Ovary (tissue), 9 donors: ENCODE measurements around the gene CYP2U1. TPM values are rescaled to one million over a fixed set of nuclear protein-coding genes. Genes with fewer than 3 reads are reported as not detected.

Experiments
- DNase-seq, 5 donors: peaks; one replicate each; pipeline ENCODE4 v3.0.0-alpha.2; 2019 to 2020
- H3K27ac ChIP-seq, 2 donors: fragments of 200-600 bp; one replicate each; pipeline versions ENCODE4 v1.5.1 to v1.8.0; 2019 to 2022
- H3K27me3 ChIP-seq: fragments of 200-600 bp; one replicate; pipeline ENCODE4 v1.8.0; 2022
- H3K36me3 ChIP-seq: fragments of 200-600 bp; sonication (generic); one replicate; pipeline ENCODE4 v1.5.1; 2019
- H3K4me1 ChIP-seq: one replicate; pipeline ENCODE4 v1.8.1; 2013; ENCODE audit warnings: mild to moderate bottlenecking, moderate library complexity; ENCODE audit not compliant: insufficient read depth
- H3K4me3 ChIP-seq: fragments of 200-600 bp; sonication (generic); one replicate; pipeline ENCODE4 v1.5.1; 2017
- H3K9me3 ChIP-seq, 2 donors: fragments of 200-600 bp in 1 of 2; sonication (generic) in 1 of 2; one replicate each; pipeline versions ENCODE4 v1.5.1 to v1.8.1; 2013 to 2019; ENCODE audit warnings: mild to moderate bottlenecking in 1 of 2, moderate library complexity in 1 of 2
- CTCF ChIP-seq, 3 donors: fragments of 450-650 bp in 2 of 3; fragments of 200-600 bp in 1 of 3; IDR thresholded peaks; one replicate each; pipeline versions ENCODE4 v1.5.1 to v1.8.0; 2016 to 2022; ENCODE audit warnings: antibody characterized with exemption in 3 of 3, mild to moderate bottlenecking in 1 of 3
- EP300 ChIP-seq: sonication (generic); formaldehyde crosslinking; IDR thresholded peaks from one replicate; pipeline ENCODE4 v1.6.1; 2017; ENCODE audit warnings: antibody characterized with exemption
- POLR2A ChIP-seq: fragments of 450-650 bp; IDR thresholded peaks from one replicate; pipeline ENCODE4 v1.6.1; 2017; ENCODE audit warnings: antibody characterized with exemption, mild to moderate bottlenecking, moderate library complexity
- WGBS, 3 donors: extraction: QIAGEN DNeasy Blood & Tissue Kit in 1 of 3; methylation state at CpG; one replicate each; pipeline versions ENCODE4 v1.1.5 to v1.1.7; 2013 to 2017; 5-methylcytosine and 5-hydroxymethylcytosine counted together
- intact Hi-C, 4 donors: fragments of 100-400 bp; cut with DNase I; formaldehyde crosslinking; loops; one replicate each; pipeline versions ENCODE4 v1.11.0 to v1.15.1; 2022 to 2023
- polyA plus RNA-seq, 2 donors: library from polyadenylated mRNA; stranded (reverse); fragments of 200-250 nt in 1 of 2; fragments of 350-450 nt in 1 of 2; fragmentation: Illumina TruSeq in 1 of 2; extraction: RNeasy Lipid Tissue Mini Kit (QIAGEN cat#74804) in 1 of 2; gene quantifications; one replicate each; pipeline ENCODE4 v1.2.3, GENCODE V29; 2013 to 2014
- total RNA-seq, 7 donors: library from RNA; depleted of rRNA in 2 of 7; stranded (reverse); fragments of >200 nt in 2 of 7; fragmentation: NEBNext Ultra II Directional in 3 of 7; extraction: Animal tissue kit (Norgen Biotek cat#: 25700) in 3 of 7; gene quantifications; one replicate each; pipeline versions ENCODE4 v1.1.0 to v1.2.4, GENCODE V29; 2016 to 2023
- donor health status: DM: no; HTN: no; CAD: no; lungs with moderate emphysema.
- donor health status: DM: no; HTN: no; CAD: no.
- donor health status: Bipolar disorder and iron deficiency.
- donor health status: DM: yes; HTN: yes; CAD: no.
- donor health status: DM: no; HTN: no; CAD: no.
- donor health status: DM: yes; HTN: yes; CAD: no.

CYP2U1 gene
- total and polyA plus RNA-seq, 9 donors, result 7.2 to 19.7 (median 11.9) TPM

- Histone ChIP-seq H3K9me3 (no peaks in the 10 kb centered on the region), H3K4me3 (no peak overlapping the region), H3K4me1 (peaks cover 5% of the 10 kb centered on the region), H3K27me3 (no peaks in the 10 kb centered on the region), H3K27ac (no peak overlapping the region), H3K36me3 (no peaks in the 10 kb centered on the region)
- DNase-seq, result no peak
- no peak for TF ChIP-seq EP300
- WGBS, 3 donors, result 89 to 97% (median 90%) methylated on average over 2 of the region's 2 CpGs
- intact Hi-C loops, result no loop called here
Observed at GRCh38 chr4:107937040-107937439, 5.7 kb downstream of the CYP2U1 start.

DNA sequence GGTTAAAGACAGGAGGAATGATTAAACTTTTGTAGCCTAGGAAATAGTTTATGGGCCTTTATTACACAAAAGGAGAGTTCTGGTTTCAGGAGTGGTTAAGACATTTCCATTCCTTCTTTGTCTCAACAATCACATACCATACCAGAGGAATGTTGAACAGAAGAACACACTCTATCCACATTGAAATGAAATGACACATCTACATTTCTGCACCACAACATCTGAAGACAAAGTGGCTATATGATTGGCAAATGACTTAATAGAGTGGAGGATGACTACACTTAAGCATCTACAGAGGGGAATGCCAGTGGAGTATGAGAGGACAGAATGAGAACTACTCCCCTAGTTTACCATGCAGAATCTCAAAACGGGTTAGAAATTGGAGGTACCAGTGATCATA is 8.0 kb downstream of the CYP2U1 start:
- Histone ChIP-seq H3K27me3 (no peaks in the 10 kb centered on the region), H3K9me3 (no peaks in the 10 kb centered on the region), H3K4me1 (no peaks in the 10 kb centered on the region), H3K27ac (no peak overlapping the region), H3K36me3 (no peaks in the 10 kb centered on the region), H3K4me3 (no peak overlapping the region)
- DNase-seq, result no peak
- intact Hi-C loops, result no loop called here
- TF ChIP-seq CTCF (IDR thresholded peaks at IDR 0.05), result no peak
- TF ChIP-seq EP300, result no peak
- TF ChIP-seq POLR2A, result no peak
- 96 to 100% (median 100%) methylated on average over 1 of the region's 1 CpG for WGBS, 3 donors

GRCh38 chr4:107945809-107946208 is 14.5 kb downstream of the CYP2U1 start:
- TF ChIP-seq CTCF (IDR thresholded peaks at IDR 0.05) (no peak), EP300 (no peak), POLR2A (no peak)
- no peak for DNase-seq
- Histone ChIP-seq H3K4me1 (no peaks in the 10 kb centered on the region), H3K27me3 (no peaks in the 10 kb centered on the region), H3K27ac (no peak overlapping the region), H3K9me3 (no peaks in the 10 kb centered on the region), H3K4me3 (no peak overlapping the region), H3K36me3 (no peaks in the 10 kb centered on the region)
- intact Hi-C loops, result no loop called here
- WGBS, 3 donors, result 96 to 98% (median 98%) methylated on average over 3 of the region's 3 CpGs

DNA sequence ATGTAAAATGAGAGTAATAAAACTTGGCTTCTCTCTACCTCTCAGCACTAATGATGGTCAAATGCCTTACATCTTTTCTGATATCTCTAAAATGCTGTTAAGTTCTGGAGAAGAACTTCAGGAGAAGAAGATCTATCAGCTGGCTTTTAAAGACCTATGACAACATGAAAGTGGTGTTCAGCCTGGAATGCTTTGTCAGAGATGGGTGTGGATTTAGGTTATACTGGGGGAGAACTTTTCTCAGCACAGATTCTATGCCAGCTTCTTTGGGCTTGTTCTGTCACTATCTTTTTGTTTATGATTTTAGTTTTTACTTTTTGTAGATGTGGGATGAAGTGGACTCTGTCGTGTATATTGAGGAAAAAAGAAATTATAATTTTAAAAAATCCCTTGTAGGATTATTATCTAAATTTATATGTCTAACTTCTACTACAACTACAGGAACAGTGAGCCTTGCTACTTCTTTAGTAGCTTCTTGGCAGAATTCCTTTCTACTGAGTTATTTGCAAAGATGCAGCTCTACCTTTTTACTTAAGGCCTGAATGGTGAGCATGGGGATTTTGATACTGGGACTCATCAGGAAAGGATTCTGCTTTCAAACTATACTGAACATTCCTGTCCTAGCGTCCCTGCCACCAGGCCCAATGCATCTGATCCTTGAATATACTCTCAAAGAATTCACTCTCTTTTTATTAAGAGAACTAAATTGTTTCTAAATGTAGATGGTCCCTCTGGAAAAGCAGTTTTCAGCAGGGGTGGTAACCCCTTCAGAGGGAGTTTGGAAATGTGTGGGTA is 19.6 kb downstream of the CYP2U1 start:
- no peak for TF ChIP-seq POLR2A
- no peak for TF ChIP-seq CTCF (IDR thresholded peaks at IDR 0.05)
- no peak for TF ChIP-seq EP300
- H3K4me1 ChIP-seq, result no peaks in the 10 kb centered on the region
- H3K9me3 ChIP-seq, result no peaks in the 10 kb centered on the region
- H3K27ac ChIP-seq, result no peak overlapping the region
- no peak overlapping the region for H3K4me3 ChIP-seq
- no peaks in the 10 kb centered on the region for H3K27me3 ChIP-seq
- intact Hi-C loops, result no loop called here
- no peak for DNase-seq
- WGBS, 3 donors, result 88 to 91% (median 89%) methylated on average over 2 of the region's 2 CpGs
- H3K36me3 ChIP-seq, result no peaks in the 10 kb centered on the region

GRCh38 chr4:107951551-107951950 is 20.2 kb downstream of the CYP2U1 start:
- Histone ChIP-seq H3K4me1 (no peaks in the 10 kb centered on the region), H3K4me3 (no peak overlapping the region), H3K27ac (no peak overlapping the region), H3K27me3 (no peaks in the 10 kb centered on the region), H3K9me3 (no peaks in the 10 kb centered on the region), H3K36me3 (no peaks in the 10 kb centered on the region)
- no peak for DNase-seq
- no peak for TF ChIP-seq CTCF (IDR thresholded peaks at IDR 0.05)
- no peak for TF ChIP-seq POLR2A
- no peak for TF ChIP-seq EP300
- intact Hi-C loops, result no loop called here
